WTC11 (cell line): ENCODE measurements around the gene ZNF512B. TPM values are rescaled to one million over a fixed set of nuclear protein-coding genes. Genes with fewer than 3 reads are reported as not detected.

ENCODE experiments used
- ATAC-seq: fragments of 200-7000 bp; cut with Tn5 transposase; 2 replicates; pipeline ENCODE4 v1.10.0; 2021; ENCODE audit warnings: mild to moderate bottlenecking, moderate library complexity
- CTCF ChIA-PET: fragments of 300-600 bp; sonication (Branson Sonifier 250); formaldehyde crosslinking; loops from one replicate; lab custom pipeline; 2021; ENCODE audit warnings: antibody characterized with exemption; lab: Charles Lee
- POLR2A ChIA-PET: fragments of 350-600 bp; sonication (Branson Sonifier 250); formaldehyde crosslinking; loops from one replicate; lab custom pipeline; 2021; ENCODE audit warnings: antibody characterized with exemption; lab: Charles Lee
- DNase-seq: peaks from one replicate; pipeline ENCODE4 v3.0.0; 2021; ENCODE audit warnings: low spot score
- H3K27ac Mint-ChIP-seq: 2 replicates; pipeline ENCODE4 v1.8.0; 2021; ENCODE audit warnings: mixed read lengths
- H3K27me3 Mint-ChIP-seq: 2 replicates; pipeline ENCODE4 v1.8.0; 2021; ENCODE audit warnings: low read depth, mild to moderate bottlenecking, moderate library complexity, mixed read lengths
- H3K36me3 Mint-ChIP-seq: 2 replicates; pipeline ENCODE4 v1.8.0; 2021; ENCODE audit warnings: mixed read lengths
- H3K4me1 Mint-ChIP-seq: 2 replicates; pipeline ENCODE4 v1.8.0; 2022; ENCODE audit warnings: mixed read lengths
- H3K4me3 Mint-ChIP-seq: 2 replicates; pipeline ENCODE4 v1.8.0; 2021; ENCODE audit warnings: mild to moderate bottlenecking, moderate library complexity, mixed read lengths
- H3K9me3 Mint-ChIP-seq: 2 replicates; pipeline ENCODE4 v1.8.0; 2021; ENCODE audit warnings: mixed read lengths
- FOXP1 ChIP-seq: sonication (generic); formaldehyde crosslinking; IDR thresholded peaks from 2 replicates; pipeline ENCODE4 v1.8.0; 2022; ENCODE audit warnings: missing genetic modification reagents, mild to moderate bottlenecking, moderate library complexity, borderline replicate concordance
- GABPB1 ChIP-seq: sonication (generic); formaldehyde crosslinking; IDR thresholded peaks from 2 replicates; pipeline ENCODE4 v1.8.1; 2023; ENCODE audit warnings: mild to moderate bottlenecking, missing genetic modification reagents
- GTF2I ChIP-seq: fragments of 250-450 bp; sonication (Bioruptor Pico); conservative IDR thresholded peaks from 2 replicates; pipeline ENCODE4 v1.4.0; 2021; ENCODE audit warnings: mild to moderate bottlenecking
- HMGA2 ChIP-seq: fragments of 250-450 bp; sonication (Bioruptor Pico); IDR thresholded peaks from 2 replicates; pipeline ENCODE4 v1.4.0; 2021; ENCODE audit warnings: mild to moderate bottlenecking, moderate library complexity
- IRF2 ChIP-seq: sonication (generic); formaldehyde crosslinking; IDR thresholded peaks from 2 replicates; pipeline ENCODE4 v1.8.0; 2022; ENCODE audit warnings: low read depth, missing genetic modification reagents, borderline replicate concordance
- JAZF1 ChIP-seq: fragments of 250-450 bp; sonication (Bioruptor Pico); IDR thresholded peaks from 2 replicates; pipeline ENCODE4 v1.9.0; 2021; ENCODE audit warnings: moderate library complexity, mild to moderate bottlenecking, inconsistent platforms
- NR1H2 ChIP-seq: sonication (generic); formaldehyde crosslinking; IDR thresholded peaks from 2 replicates; pipeline ENCODE4 v1.9.0; 2021; ENCODE audit warnings: mild to moderate bottlenecking, moderate library complexity, missing genetic modification reagents
- OVOL2 ChIP-seq: fragments of 250-450 bp; sonication (Bioruptor Pico); IDR thresholded peaks from 2 replicates; pipeline ENCODE4 v1.9.0; 2021; ENCODE audit warnings: mild to moderate bottlenecking, borderline replicate concordance
- RELA ChIP-seq: sonication (generic); formaldehyde crosslinking; IDR thresholded peaks from 2 replicates; pipeline ENCODE4 v1.8.1; 2022; ENCODE audit warnings: missing genetic modification reagents, mild to moderate bottlenecking, borderline replicate concordance
- RORB ChIP-seq: fragments of 250-450 bp; sonication (Bioruptor Pico); IDR thresholded peaks from 2 replicates; pipeline ENCODE4 v1.9.0; 2021; ENCODE audit warnings: mild to moderate bottlenecking
- SMAD3 ChIP-seq: sonication (generic); formaldehyde crosslinking; IDR thresholded peaks from 2 replicates; pipeline ENCODE4 v1.8.0; 2022; ENCODE audit warnings: missing genetic modification reagents, mild to moderate bottlenecking, borderline replicate concordance
- SP1 ChIP-seq: sonication (generic); formaldehyde crosslinking; conservative IDR thresholded peaks from 2 replicates; pipeline ENCODE4 v1.8.1; 2022; ENCODE audit warnings: missing genetic modification reagents
- TEAD1 ChIP-seq: sonication (generic); formaldehyde crosslinking; IDR thresholded peaks from 2 replicates; pipeline ENCODE4 v1.8.0; 2022; ENCODE audit warnings: mild to moderate bottlenecking, missing genetic modification reagents
- TP53 ChIP-seq: sonication (generic); formaldehyde crosslinking; IDR thresholded peaks from 2 replicates; pipeline ENCODE4 v1.8.1; 2023; ENCODE audit warnings: mild to moderate bottlenecking, missing genetic modification reagents
- ZBTB21 ChIP-seq: sonication (generic); formaldehyde crosslinking; IDR thresholded peaks from 2 replicates; pipeline ENCODE4 v1.8.1; 2023; ENCODE audit warnings: mild to moderate bottlenecking, missing genetic modification reagents, borderline replicate concordance
- ZNF121 ChIP-seq: sonication (generic); formaldehyde crosslinking; IDR thresholded peaks from 2 replicates; pipeline ENCODE4 v1.8.0; 2023; ENCODE audit warnings: missing genetic modification reagents
- ZNF317 ChIP-seq: sonication (generic); formaldehyde crosslinking; IDR thresholded peaks from 2 replicates; pipeline ENCODE4 v1.8.1; 2023; ENCODE audit warnings: low read depth, mild to moderate bottlenecking, moderate library complexity, missing genetic modification reagents, borderline replicate concordance
- ZNF416 ChIP-seq: fragments of 250-450 bp; sonication (Bioruptor Pico); IDR thresholded peaks from 2 replicates; pipeline ENCODE4 v1.9.0; 2021; ENCODE audit warnings: mild to moderate bottlenecking, inconsistent platforms
- ZNF423 ChIP-seq: fragments of 250-450 bp; sonication (Bioruptor Pico); IDR thresholded peaks from 2 replicates; pipeline ENCODE4 v2.1.2; 2022; ENCODE audit warnings: mild to moderate bottlenecking, moderate library complexity
- total RNA-seq: library from RNA; stranded (reverse); gene quantifications from 3 replicates; pipeline ENCODE4 v1.2.3, GENCODE V29; 2021
- TF ChIP-seq, protein P1 (sequence below): sonication (generic); formaldehyde crosslinking; IDR thresholded peaks from 2 replicates; pipeline ENCODE4 v1.8.0; 2022; ENCODE audit warnings: mild to moderate bottlenecking, missing genetic modification reagents
- TF ChIP-seq, protein P2 (sequence below): sonication (generic); formaldehyde crosslinking; IDR thresholded peaks from 2 replicates; pipeline ENCODE4 v1.8.0; 2022; ENCODE audit warnings: mild to moderate bottlenecking, missing genetic modification reagents
- TF ChIP-seq, protein P3 (sequence below): fragments of 250-450 bp; sonication (Bioruptor Pico); IDR thresholded peaks from 2 replicates; pipeline ENCODE4 v1.9.0; 2021; ENCODE audit warnings: moderate library complexity, mild to moderate bottlenecking, inconsistent platforms, borderline replicate concordance
- TF ChIP-seq, protein P4 (sequence below): sonication (generic); formaldehyde crosslinking; IDR thresholded peaks from 2 replicates; pipeline ENCODE4 v1.8.1; 2023; ENCODE audit warnings: mild to moderate bottlenecking, missing genetic modification reagents

Gene ZNF512B
- total RNA-seq, 1 experiment from 2014 or later, result 23.3 TPM

DNA sequence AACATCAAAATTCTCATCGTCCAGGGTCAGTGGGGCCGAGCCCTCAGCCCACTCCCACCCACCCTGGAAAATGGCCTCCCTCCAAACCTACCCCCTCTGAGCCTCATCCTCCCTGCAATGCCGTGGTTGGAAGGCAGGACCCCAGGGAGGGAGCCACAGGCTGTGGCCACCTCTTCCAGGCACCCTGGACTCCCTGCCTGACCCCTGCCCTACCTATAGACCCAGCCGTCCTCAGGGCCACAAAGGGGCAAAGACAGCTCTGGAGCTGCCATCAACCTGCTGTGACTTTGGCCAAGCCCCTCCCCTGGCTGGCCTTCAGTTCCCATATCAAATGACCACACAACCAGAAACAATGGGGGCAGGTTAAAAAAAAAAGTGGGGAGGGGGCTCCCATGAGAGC lies 11.3 kb downstream of the ZNF512B start:
- ATAC-seq (no peak), DNase-seq (no peak)
- POLR2A ChIA-PET, result no interaction called here
- Mint-ChIP-seq H3K9me3 (peaks cover 3% of the 10 kb centered on the region; the same call in 1 of the 2 replicates), H3K36me3 (peaks cover 19% of the 10 kb centered on the region), H3K27ac (no peak overlapping the region), H3K4me1 (peaks cover 20% of the 10 kb centered on the region), H3K27me3 (no peaks in the 10 kb centered on the region), H3K4me3 (peak overlapping the region; percentile 22; the same call in 1 of the 2 replicates)
- CTCF ChIA-PET, result interaction anchor here (0.6 to 5.0 kb wide), 3 partner anchors 15 to 37 kb away, joined by 3 to 54 read pairs (median 7); partner anchors contain the start of gene PRPF6
- TF ChIP-seq TEAD1 (CRISPR knock-in tag) (no peak), OVOL2 (CRISPR knock-in tag) (no peak), RORB (no peak), SMAD3 (CRISPR knock-in tag) (no peak), GTF2I (CRISPR knock-in tag) (no peak), HMGA2 (CRISPR knock-in tag) (no peak), NR1H2 (CRISPR knock-in tag) (no peak), IRF2 (CRISPR knock-in tag) (no peak)
- TF ChIP-seq, protein P1, sequence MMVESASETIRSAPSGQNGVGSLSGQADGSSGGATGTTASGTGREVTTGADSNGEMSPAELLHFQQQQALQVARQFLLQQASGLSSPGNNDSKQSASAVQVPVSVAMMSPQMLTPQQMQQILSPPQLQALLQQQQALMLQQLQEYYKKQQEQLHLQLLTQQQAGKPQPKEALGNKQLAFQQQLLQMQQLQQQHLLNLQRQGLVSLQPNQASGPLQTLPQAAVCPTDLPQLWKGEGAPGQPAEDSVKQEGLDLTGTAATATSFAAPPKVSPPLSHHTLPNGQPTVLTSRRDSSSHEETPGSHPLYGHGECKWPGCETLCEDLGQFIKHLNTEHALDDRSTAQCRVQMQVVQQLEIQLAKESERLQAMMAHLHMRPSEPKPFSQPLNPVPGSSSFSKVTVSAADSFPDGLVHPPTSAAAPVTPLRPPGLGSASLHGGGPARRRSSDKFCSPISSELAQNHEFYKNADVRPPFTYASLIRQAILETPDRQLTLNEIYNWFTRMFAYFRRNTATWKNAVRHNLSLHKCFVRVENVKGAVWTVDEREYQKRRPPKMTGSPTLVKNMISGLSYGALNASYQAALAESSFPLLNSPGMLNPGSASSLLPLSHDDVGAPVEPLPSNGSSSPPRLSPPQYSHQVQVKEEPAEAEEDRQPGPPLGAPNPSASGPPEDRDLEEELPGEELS (CRISPR knock-in tag), result no peak

DNA sequence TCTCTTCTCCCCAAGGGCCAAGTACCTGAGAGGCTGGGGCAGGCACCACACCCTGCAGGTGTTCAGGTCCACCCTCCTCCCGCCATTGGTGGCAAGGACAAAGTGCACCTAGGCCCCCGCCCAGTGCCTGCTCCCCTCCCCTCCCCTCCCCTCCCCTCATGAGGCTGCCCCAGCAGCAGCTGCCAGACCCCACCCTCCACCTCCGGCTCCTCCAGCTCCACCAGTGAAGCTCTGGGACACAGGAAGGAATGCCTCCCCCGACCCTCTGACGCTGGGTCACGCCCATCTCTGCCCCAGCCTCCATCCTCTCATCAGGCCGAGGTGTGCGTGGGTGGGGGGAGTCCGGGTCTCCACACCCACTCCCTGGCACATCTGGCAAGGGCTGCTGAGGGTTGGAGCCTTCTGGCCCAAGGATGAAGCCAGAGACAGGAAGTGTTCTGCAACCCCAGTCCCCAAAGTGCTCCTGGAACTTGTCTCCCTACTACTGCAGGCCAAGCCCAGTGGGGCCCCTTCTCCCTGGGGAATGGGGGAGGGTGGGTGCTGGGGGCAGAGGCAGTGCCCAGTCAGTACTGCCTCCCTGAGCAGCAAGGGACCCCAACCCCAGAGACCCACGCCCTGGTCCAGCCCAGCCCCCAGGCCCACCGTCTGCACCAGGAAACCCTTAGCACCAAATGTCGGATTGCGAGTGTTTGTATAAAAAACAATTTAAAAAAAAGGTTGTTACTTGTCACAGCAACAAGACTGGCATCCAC lies 11.9 kb downstream of the ZNF512B start:
- peak; percentile 75 for DNase-seq
- CTCF ChIA-PET, result interaction anchor here (0.6 to 5.0 kb wide), 10 partner anchors 14 to 299 kb away, joined by 3 to 54 read pairs (median 6); partner anchors contain the start of genes LKAAEAR1, PCMTD2, PRPF6 and SAMD10
- peak; percentile 58 for ATAC-seq
- H3K36me3 Mint-ChIP-seq, result peaks cover 16% of the 10 kb centered on the region
- H3K4me1 Mint-ChIP-seq, result peaks cover 20% of the 10 kb centered on the region
- POLR2A ChIA-PET, result interaction anchor here (0.6 to 1.5 kb wide), 7 partner anchors 16 to 1341 kb away, joined by 3 to 4 read pairs (median 3); partner anchors contain the start of genes SAMD10 and TPD52L2
- H3K27me3 Mint-ChIP-seq, result no peaks in the 10 kb centered on the region
- H3K4me3 Mint-ChIP-seq, result peak overlapping the region; percentile 76
- peak overlapping the region; percentile 57 for H3K27ac Mint-ChIP-seq
- TF ChIP-seq IRF2 (CRISPR knock-in tag), result no peak
- TF ChIP-seq, protein P2, sequence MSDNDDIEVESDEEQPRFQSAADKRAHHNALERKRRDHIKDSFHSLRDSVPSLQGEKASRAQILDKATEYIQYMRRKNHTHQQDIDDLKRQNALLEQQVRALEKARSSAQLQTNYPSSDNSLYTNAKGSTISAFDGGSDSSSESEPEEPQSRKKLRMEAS (CRISPR knock-in tag), result no peak
- no peak for TF ChIP-seq ZNF416
- TF ChIP-seq, all 79 proteins: peak for 0
- H3K9me3 Mint-ChIP-seq, result peaks cover 2% of the 10 kb centered on the region; the same call in 1 of the 2 replicates

DNA sequence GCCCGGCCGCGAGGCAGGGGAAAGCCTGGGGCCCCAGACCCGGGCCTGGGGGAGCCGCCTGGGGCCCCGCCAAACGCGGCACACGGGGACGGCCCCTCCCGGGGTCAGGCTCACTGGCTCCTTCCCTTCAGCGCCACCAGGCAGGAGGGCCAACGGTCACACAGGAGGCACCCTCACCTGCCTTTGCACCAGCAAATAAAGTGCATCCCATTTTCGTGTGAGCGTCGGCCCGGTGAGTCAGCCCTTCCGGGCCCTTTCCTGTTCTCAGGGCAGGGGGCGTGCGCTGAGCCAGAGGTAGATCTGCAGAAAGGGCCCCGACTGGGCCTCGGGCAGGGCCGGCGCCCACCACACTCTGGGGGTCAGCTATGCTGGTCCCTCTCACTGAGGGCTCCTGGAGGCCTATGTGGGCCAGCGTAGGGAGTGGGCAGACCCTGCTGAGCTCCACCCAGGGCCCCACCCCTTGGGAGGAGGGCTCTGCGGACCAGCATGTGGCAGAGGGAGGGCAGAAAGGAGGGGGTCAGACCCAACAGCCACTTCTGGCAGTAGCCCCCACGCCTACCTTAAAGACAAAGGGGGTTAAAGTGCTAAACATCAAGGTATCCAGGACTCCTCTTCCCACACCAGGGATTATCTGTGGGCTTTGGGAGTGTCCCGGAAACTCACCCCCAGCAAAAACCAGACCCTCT lies 12.6 kb downstream of the ZNF512B start:
- POLR2A ChIA-PET, result interaction anchor here (0.6 to 1.5 kb wide), 6 partner anchors 15 to 1340 kb away, joined by 3 to 4 read pairs (median 3); partner anchors contain the start of genes SAMD10 and TPD52L2
- H3K9me3 Mint-ChIP-seq, result no peaks in the 10 kb centered on the region
- TF ChIP-seq TEAD1 (CRISPR knock-in tag), result 0 out of 2 replicates have a peak, but pooled peaks have one; percentile 7
- peak; percentile 60 for TF ChIP-seq ZNF423 (CRISPR knock-in tag)
- TF ChIP-seq JAZF1, result no peak
- TF ChIP-seq GABPB1 (CRISPR knock-in tag), result peak; percentile 64
- TF ChIP-seq, protein P3, sequence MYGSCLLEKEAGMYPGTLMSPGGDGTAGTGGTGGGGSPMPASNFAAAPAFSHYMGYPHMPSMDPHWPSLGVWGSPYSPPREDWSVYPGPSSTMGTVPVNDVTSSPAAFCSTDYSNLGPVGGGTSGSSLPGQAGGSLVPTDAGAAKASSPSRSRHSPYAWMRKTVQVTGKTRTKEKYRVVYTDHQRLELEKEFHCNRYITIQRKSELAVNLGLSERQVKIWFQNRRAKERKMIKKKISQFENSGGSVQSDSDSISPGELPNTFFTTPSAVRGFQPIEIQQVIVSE, result no peak
- TF ChIP-seq, protein P4, sequence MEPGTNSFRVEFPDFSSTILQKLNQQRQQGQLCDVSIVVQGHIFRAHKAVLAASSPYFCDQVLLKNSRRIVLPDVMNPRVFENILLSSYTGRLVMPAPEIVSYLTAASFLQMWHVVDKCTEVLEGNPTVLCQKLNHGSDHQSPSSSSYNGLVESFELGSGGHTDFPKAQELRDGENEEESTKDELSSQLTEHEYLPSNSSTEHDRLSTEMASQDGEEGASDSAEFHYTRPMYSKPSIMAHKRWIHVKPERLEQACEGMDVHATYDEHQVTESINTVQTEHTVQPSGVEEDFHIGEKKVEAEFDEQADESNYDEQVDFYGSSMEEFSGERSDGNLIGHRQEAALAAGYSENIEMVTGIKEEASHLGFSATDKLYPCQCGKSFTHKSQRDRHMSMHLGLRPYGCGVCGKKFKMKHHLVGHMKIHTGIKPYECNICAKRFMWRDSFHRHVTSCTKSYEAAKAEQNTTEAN (CRISPR knock-in tag), result peak; percentile 36; the same call in 1 of the 2 replicates
- TF ChIP-seq, protein P1 (CRISPR knock-in tag), result peak; percentile 11; the same call in 1 of the 2 replicates
- TF ChIP-seq FOXP1 (CRISPR knock-in tag), result peak; percentile 36; the same call in 1 of the 2 replicates
- peak; percentile 74; the same call in 1 of the 2 replicates for TF ChIP-seq SP1
- TF ChIP-seq RELA (CRISPR knock-in tag), result 0 out of 2 replicates have a peak, but pooled peaks have one; percentile 36
- TF ChIP-seq ZNF121 (CRISPR knock-in tag), result 0 out of 2 replicates have a peak, but pooled peaks have one; percentile 22
- TF ChIP-seq TP53 (CRISPR knock-in tag), result no peak
- no peak for TF ChIP-seq ZNF317 (CRISPR knock-in tag)
- 0 out of 2 replicates have a peak, but pooled peaks have one; percentile 61 for TF ChIP-seq ZBTB21 (CRISPR knock-in tag)

More for the DNA sequence above, 12.6 kb downstream of the ZNF512B start:
- Mint-ChIP-seq H3K4me1 (peaks cover 20% of the 10 kb centered on the region), H3K4me3 (peak overlapping the region; percentile 76), H3K27me3 (no peaks in the 10 kb centered on the region), H3K27ac (no peak overlapping the region; the same call in 1 of the 2 replicates), H3K36me3 (peaks cover 9% of the 10 kb centered on the region)
- CTCF ChIA-PET, result interaction anchor here (0.8 to 5.0 kb wide), 7 partner anchors 15 to 182 kb away, joined by 4 to 54 read pairs (median 6); partner anchors contain the start of genes LKAAEAR1, PRPF6 and SAMD10
- peak; percentile 71 for ATAC-seq
- DNase-seq, result peak; percentile 78
